ENCODE measurements around the gene RFX4.

The RFX4 gene

DNA sequence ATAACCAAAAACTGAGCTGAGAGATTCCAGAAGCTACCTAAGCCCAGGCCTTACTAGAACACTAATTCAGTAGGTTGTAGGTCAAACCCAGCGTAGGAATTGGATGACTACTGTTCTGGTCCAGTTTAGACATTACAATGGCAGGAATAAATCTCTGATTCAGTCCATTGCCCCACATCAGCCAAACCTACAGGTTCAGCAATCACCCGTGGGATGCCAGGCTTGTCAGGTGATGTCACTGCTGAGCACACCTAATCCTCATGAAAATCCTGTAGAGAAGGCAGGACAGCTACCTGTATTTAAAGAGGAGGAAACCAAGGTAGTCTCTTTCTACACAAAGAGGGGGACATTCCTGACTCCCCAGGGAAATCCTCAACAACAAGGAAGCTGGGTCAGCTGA is 63.7 kb downstream of the RFX4 start:
- Histone ChIP-seq H3K4me3 (ENCODE audit: control insufficient read depth in 1 of 7, extremely low read depth in 1 of 7, insufficient read depth in 4 of 7, low read depth in 2 of 7, low read length in 6 of 7) (no peak overlapping the region), H3K36me3 (ENCODE audit: control insufficient read depth in 4 of 4, insufficient read depth in 4 of 4, low read length in 3 of 4) (no peaks in the 10 kb centered on the region), H3K9me3 (ENCODE audit: control extremely low read depth in 1 of 5, control insufficient read depth in 4 of 5, insufficient read depth in 2 of 5, low read depth in 1 of 5, low read length in 4 of 5) (no peaks in the 10 kb centered on the region), H3K27me3 (replicated peaks in 2 of 5; ENCODE audit: control insufficient read depth in 4 of 5, insufficient read depth in 5 of 5, low read length in 4 of 5) (peaks cover 3 to 16% (median 8%) of the 10 kb centered on the region in 5 experiments), H3K27ac (ENCODE audit: insufficient read depth in 1 of 2, low read depth in 1 of 2, low read length in 2 of 2, poor library complexity in 1 of 2, severe bottlenecking in 2 of 2) (no peak overlapping the region), H3K4me1 (ENCODE audit: control extremely low read depth in 1 of 4, control insufficient read depth in 4 of 4, insufficient read depth in 4 of 4, low read length in 3 of 4) (no peaks in the 10 kb centered on the region)
- 100% methylated on average over 1 of the region's 2 CpGs for WGBS (ENCODE audit: insufficient coverage)
- DNase-seq, result no peak
- ChIA-PET POLR2A (no interaction called here), CTCF (no interaction called here)

GRCh38 chr12:106647793-106648514 is 65.2 kb downstream of the RFX4 start:
- Histone ChIP-seq H3K4me3 (ENCODE audit: control insufficient read depth in 1 of 7, extremely low read depth in 1 of 7, insufficient read depth in 4 of 7, low read depth in 2 of 7, low read length in 6 of 7) (no peak overlapping the region), H3K4me1 (ENCODE audit: control extremely low read depth in 1 of 4, control insufficient read depth in 4 of 4, insufficient read depth in 4 of 4, low read length in 3 of 4) (no peaks in the 10 kb centered on the region), H3K9me3 (ENCODE audit: control extremely low read depth in 1 of 5, control insufficient read depth in 4 of 5, insufficient read depth in 2 of 5, low read depth in 1 of 5, low read length in 4 of 5) (no peaks in the 10 kb centered on the region), H3K36me3 (ENCODE audit: control insufficient read depth in 4 of 4, insufficient read depth in 4 of 4, low read length in 3 of 4) (no peaks in the 10 kb centered on the region), H3K27ac (ENCODE audit: insufficient read depth in 1 of 2, low read depth in 1 of 2, low read length in 2 of 2, poor library complexity in 1 of 2, severe bottlenecking in 2 of 2) (no peak overlapping the region), H3K27me3 (replicated peaks in 2 of 5; ENCODE audit: control insufficient read depth in 4 of 5, insufficient read depth in 5 of 5, low read length in 4 of 5) (peaks cover 3 to 12% (median 9%) of the 10 kb centered on the region in 5 experiments)
- CTCF ChIA-PET, result no interaction called here
- 84% methylated on average over 10 of the region's 12 CpGs for WGBS (ENCODE audit: insufficient coverage)
- POLR2A ChIA-PET, result no interaction called here
- no peak for DNase-seq

DNA sequence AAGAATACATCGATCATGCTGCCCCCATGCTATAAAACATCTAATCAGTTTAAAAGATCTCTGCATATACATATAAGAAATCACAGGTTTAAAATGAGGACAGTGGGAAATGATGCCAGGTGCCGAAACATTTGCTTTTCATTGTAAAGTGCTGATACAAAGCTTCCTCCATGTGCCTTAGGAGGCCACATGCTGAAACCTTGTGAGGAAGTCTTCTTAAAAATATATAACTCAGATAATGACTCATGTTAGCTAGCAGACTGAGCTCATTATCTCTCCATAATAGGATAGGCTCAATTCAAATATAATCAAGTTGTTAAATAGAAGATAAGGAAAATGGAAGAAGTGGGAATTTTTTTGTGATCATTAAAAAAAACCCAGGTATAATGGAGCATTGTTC is 65.9 kb downstream of the RFX4 start:
- POLR2A ChIA-PET, result no interaction called here

GRCh38 chr12:106651552-106651951 is 68.7 kb downstream of the RFX4 start:
- 100% methylated on average over 2 of the region's 2 CpGs for WGBS (ENCODE audit: insufficient coverage)
- DNase-seq, result no peak
- no peaks in the 10 kb centered on the region for H3K4me1 ChIP-seq (ENCODE audit: control extremely low read depth in 1 of 4, control insufficient read depth in 4 of 4, insufficient read depth in 4 of 4, low read length in 3 of 4)
- H3K36me3 ChIP-seq (ENCODE audit: control insufficient read depth in 4 of 4, insufficient read depth in 4 of 4, low read length in 3 of 4), result no peaks in the 10 kb centered on the region
- ChIA-PET POLR2A (no interaction called here), CTCF (no interaction called here)
- H3K4me3 ChIP-seq (ENCODE audit: control insufficient read depth in 1 of 7, extremely low read depth in 1 of 7, insufficient read depth in 4 of 7, low read depth in 2 of 7, low read length in 6 of 7), result no peak overlapping the region
- H3K9me3 ChIP-seq (ENCODE audit: control extremely low read depth in 1 of 5, control insufficient read depth in 4 of 5, insufficient read depth in 2 of 5, low read depth in 1 of 5, low read length in 4 of 5), result no peaks in the 10 kb centered on the region
- H3K27ac ChIP-seq (ENCODE audit: insufficient read depth in 1 of 2, low read depth in 1 of 2, low read length in 2 of 2, poor library complexity in 1 of 2, severe bottlenecking in 2 of 2), result no peak overlapping the region
- peaks cover 4 to 28% (median 17%) of the 10 kb centered on the region in 5 experiments for H3K27me3 ChIP-seq (replicated peaks in 2 of 5; ENCODE audit: control insufficient read depth in 4 of 5, insufficient read depth in 5 of 5, low read length in 4 of 5)

More for the DNA sequence above, 65.9 kb downstream of the RFX4 start:
- peaks cover 3 to 11% (median 7%) of the 10 kb centered on the region in 5 experiments for H3K27me3 ChIP-seq (replicated peaks in 2 of 5; ENCODE audit: control insufficient read depth in 4 of 5, insufficient read depth in 5 of 5, low read length in 4 of 5)
- no CpG with 5 or more reads among the region's 2 CpGs for WGBS (ENCODE audit: insufficient coverage)
- CTCF ChIA-PET, result no interaction called here
- no peak overlapping the region for H3K27ac ChIP-seq (ENCODE audit: insufficient read depth in 1 of 2, low read depth in 1 of 2, low read length in 2 of 2, poor library complexity in 1 of 2, severe bottlenecking in 2 of 2)
- no peak for DNase-seq
- no peaks in the 10 kb centered on the region for H3K9me3 ChIP-seq (ENCODE audit: control extremely low read depth in 1 of 5, control insufficient read depth in 4 of 5, insufficient read depth in 2 of 5, low read depth in 1 of 5, low read length in 4 of 5)
- H3K4me3 ChIP-seq (ENCODE audit: control insufficient read depth in 1 of 7, extremely low read depth in 1 of 7, insufficient read depth in 4 of 7, low read depth in 2 of 7, low read length in 6 of 7), result no peak overlapping the region
- no peaks in the 10 kb centered on the region for H3K4me1 ChIP-seq (ENCODE audit: control extremely low read depth in 1 of 4, control insufficient read depth in 4 of 4, insufficient read depth in 4 of 4, low read length in 3 of 4)
- H3K36me3 ChIP-seq (ENCODE audit: control insufficient read depth in 4 of 4, insufficient read depth in 4 of 4, low read length in 3 of 4), result no peaks in the 10 kb centered on the region

DNA sequence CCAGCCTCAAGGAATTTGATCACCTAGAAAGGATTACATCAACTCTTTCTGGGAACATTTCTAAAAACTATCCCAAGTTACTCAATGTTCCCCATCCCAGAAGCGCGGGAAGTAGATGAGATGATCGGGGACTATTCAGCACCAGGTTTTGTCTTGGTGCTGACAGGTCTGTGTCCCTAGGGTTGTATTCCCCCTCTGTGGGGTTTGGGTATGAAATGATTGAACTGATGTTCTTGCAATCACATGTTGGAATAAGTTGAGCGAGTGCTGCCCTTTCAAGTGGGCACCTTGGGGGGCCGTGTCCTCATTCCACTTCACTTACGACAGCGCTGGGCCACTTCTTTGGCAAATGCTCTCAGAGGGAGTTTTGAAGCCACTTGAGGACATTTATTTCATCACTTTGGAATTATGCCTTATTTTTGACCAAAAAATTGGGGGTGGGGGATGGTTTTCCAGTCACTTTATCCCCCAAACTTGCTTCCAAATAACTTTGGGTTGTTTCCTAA is 69.8 kb downstream of the RFX4 start:
- Histone ChIP-seq H3K36me3 (ENCODE audit: control insufficient read depth in 4 of 4, insufficient read depth in 4 of 4, low read length in 3 of 4) (no peaks in the 10 kb centered on the region), H3K9me3 (ENCODE audit: control extremely low read depth in 1 of 5, control insufficient read depth in 4 of 5, insufficient read depth in 2 of 5, low read depth in 1 of 5, low read length in 4 of 5) (peaks cover 0 to 3% (median 0%) of the 10 kb centered on the region in 5 experiments), H3K27me3 (replicated peaks in 2 of 5; ENCODE audit: control insufficient read depth in 4 of 5, insufficient read depth in 5 of 5, low read length in 4 of 5) (peaks cover 2 to 35% (median 17%) of the 10 kb centered on the region in 5 experiments), H3K4me3 (ENCODE audit: control insufficient read depth in 1 of 7, extremely low read depth in 1 of 7, insufficient read depth in 4 of 7, low read depth in 2 of 7, low read length in 6 of 7) (no peak overlapping the region), H3K27ac (ENCODE audit: insufficient read depth in 1 of 2, low read depth in 1 of 2, low read length in 2 of 2, poor library complexity in 1 of 2, severe bottlenecking in 2 of 2) (no peak overlapping the region), H3K4me1 (ENCODE audit: control extremely low read depth in 1 of 4, control insufficient read depth in 4 of 4, insufficient read depth in 4 of 4, low read length in 3 of 4) (no peaks in the 10 kb centered on the region)
- WGBS (ENCODE audit: insufficient coverage), result 96% methylated on average over 4 of the region's 7 CpGs
- DNase-seq, result no peak
- POLR2A ChIA-PET, result no interaction called here
- CTCF ChIA-PET, result no interaction called here

- no peaks in the 10 kb centered on the region for H3K4me1 ChIP-seq (ENCODE audit: control extremely low read depth in 1 of 4, control insufficient read depth in 4 of 4, insufficient read depth in 4 of 4, low read length in 3 of 4)
- ChIA-PET POLR2A (no interaction called here), CTCF (no interaction called here)
- H3K27me3 ChIP-seq (replicated peaks in 2 of 5; ENCODE audit: control insufficient read depth in 4 of 5, insufficient read depth in 5 of 5, low read length in 4 of 5), result peaks cover 2 to 38% (median 14%) of the 10 kb centered on the region in 5 experiments
- H3K27ac ChIP-seq (ENCODE audit: insufficient read depth in 1 of 2, low read depth in 1 of 2, low read length in 2 of 2, poor library complexity in 1 of 2, severe bottlenecking in 2 of 2), result no peak overlapping the region
- WGBS (ENCODE audit: insufficient coverage), result 100% methylated on average over 2 of the region's 3 CpGs
- peaks cover 2 to 6% (median 3%) of the 10 kb centered on the region in 5 experiments for H3K9me3 ChIP-seq (ENCODE audit: control extremely low read depth in 1 of 5, control insufficient read depth in 4 of 5, insufficient read depth in 2 of 5, low read depth in 1 of 5, low read length in 4 of 5)
- H3K4me3 ChIP-seq (ENCODE audit: control insufficient read depth in 1 of 7, extremely low read depth in 1 of 7, insufficient read depth in 4 of 7, low read depth in 2 of 7, low read length in 6 of 7), result no peak overlapping the region
- DNase-seq, result no peak
- no peaks in the 10 kb centered on the region for H3K36me3 ChIP-seq (ENCODE audit: control insufficient read depth in 4 of 4, insufficient read depth in 4 of 4, low read length in 3 of 4)
Measured at GRCh38 chr12:106655577-106655976, 72.8 kb downstream of the RFX4 start.

GRCh38 chr12:106657488-106657887 is 74.7 kb downstream of the RFX4 start:
- Histone ChIP-seq H3K27ac (ENCODE audit: insufficient read depth in 1 of 2, low read depth in 1 of 2, low read length in 2 of 2, poor library complexity in 1 of 2, severe bottlenecking in 2 of 2) (no peak overlapping the region), H3K4me1 (ENCODE audit: control extremely low read depth in 1 of 4, control insufficient read depth in 4 of 4, insufficient read depth in 4 of 4, low read length in 3 of 4) (no peaks in the 10 kb centered on the region), H3K27me3 (replicated peaks in 2 of 5; ENCODE audit: control insufficient read depth in 4 of 5, insufficient read depth in 5 of 5, low read length in 4 of 5) (peaks cover 2 to 37% (median 8%) of the 10 kb centered on the region in 5 experiments), H3K9me3 (ENCODE audit: control extremely low read depth in 1 of 5, control insufficient read depth in 4 of 5, insufficient read depth in 2 of 5, low read depth in 1 of 5, low read length in 4 of 5) (peaks cover 6 to 23% (median 9%) of the 10 kb centered on the region in 5 experiments), H3K36me3 (ENCODE audit: control insufficient read depth in 4 of 4, insufficient read depth in 4 of 4, low read length in 3 of 4) (no peaks in the 10 kb centered on the region), H3K4me3 (ENCODE audit: control insufficient read depth in 1 of 7, extremely low read depth in 1 of 7, insufficient read depth in 4 of 7, low read depth in 2 of 7, low read length in 6 of 7) (no peak overlapping the region)
- no peak for DNase-seq
- POLR2A ChIA-PET, result no interaction called here
- CTCF ChIA-PET, result no interaction called here
- 87% methylated on average over 2 of the region's 3 CpGs for WGBS (ENCODE audit: insufficient coverage)
